ENCODE results near the gene GLCCI1.

DNA sequence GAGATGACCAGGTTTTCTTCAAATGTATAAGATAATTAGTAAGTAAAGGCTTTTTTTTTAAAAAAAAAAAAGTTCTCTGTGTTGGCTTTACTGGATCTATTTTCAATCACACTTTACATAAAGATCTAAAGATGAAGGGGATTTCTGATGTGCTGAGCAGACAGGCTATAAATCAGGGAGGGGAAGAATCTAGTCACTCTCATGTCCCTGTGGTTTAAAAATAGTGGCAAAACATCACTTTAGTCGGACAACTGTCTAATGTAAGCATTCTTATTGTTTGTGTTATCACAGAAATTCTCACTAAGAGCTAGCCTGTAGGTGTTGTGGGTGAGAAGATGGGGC, 160.7 kb downstream of the GLCCI1 start:
- TF ChIP-seq, protein P1, sequence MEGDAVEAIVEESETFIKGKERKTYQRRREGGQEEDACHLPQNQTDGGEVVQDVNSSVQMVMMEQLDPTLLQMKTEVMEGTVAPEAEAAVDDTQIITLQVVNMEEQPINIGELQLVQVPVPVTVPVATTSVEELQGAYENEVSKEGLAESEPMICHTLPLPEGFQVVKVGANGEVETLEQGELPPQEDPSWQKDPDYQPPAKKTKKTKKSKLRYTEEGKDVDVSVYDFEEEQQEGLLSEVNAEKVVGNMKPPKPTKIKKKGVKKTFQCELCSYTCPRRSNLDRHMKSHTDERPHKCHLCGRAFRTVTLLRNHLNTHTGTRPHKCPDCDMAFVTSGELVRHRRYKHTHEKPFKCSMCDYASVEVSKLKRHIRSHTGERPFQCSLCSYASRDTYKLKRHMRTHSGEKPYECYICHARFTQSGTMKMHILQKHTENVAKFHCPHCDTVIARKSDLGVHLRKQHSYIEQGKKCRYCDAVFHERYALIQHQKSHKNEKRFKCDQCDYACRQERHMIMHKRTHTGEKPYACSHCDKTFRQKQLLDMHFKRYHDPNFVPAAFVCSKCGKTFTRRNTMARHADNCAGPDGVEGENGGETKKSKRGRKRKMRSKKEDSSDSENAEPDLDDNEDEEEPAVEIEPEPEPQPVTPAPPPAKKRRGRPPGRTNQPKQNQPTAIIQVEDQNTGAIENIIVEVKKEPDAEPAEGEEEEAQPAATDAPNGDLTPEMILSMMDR (IDR thresholded peaks at IDR 0.05), result no peak
- no peak for TF ChIP-seq POLR2A (IDR thresholded peaks at IDR 0.05)

Measured in tibial nerve (tissue), 3 donors.